ENCODE data around the gene IL19. TPM values are rescaled to one million over a fixed set of nuclear protein-coding genes. Genes with fewer than 3 reads are reported as not detected.

The IL19 gene
- polyA plus RNA-seq, 1 of the 3 experiments (the other 2 are of a cell fraction): not detected

- 100% methylated on average over 1 of the region's 9 CpGs for WGBS (ENCODE audit: low lambda C conversion rate)
- no peaks in the 10 kb centered on the region for H3K27me3 ChIP-seq (ENCODE audit: insufficient read depth)
- no peak overlapping the region for H3K9ac ChIP-seq
- no peak overlapping the region for H3K27ac ChIP-seq (ENCODE audit: low read depth in 2 of 2, low read length in 1 of 2)
- no peaks in the 10 kb centered on the region for H3K9me3 ChIP-seq
- H3K36me3 ChIP-seq (replicated peaks in 1 of 2; ENCODE audit: control insufficient read depth in 1 of 2, insufficient read depth in 2 of 2, low read length in 1 of 2): peaks cover 7 to 36% of the 10 kb centered on the region in 2 experiments
- no peak overlapping the region for H3K4me3 ChIP-seq (ENCODE audit: low read depth in 2 of 2, low read length in 1 of 2)
- H3K79me2 ChIP-seq (ENCODE audit: insufficient read depth): peaks cover 40% of the 10 kb centered on the region
- H3K9me2 ChIP-seq: no peaks in the 10 kb centered on the region
- peaks cover 58% of the 10 kb centered on the region for H4K20me1 ChIP-seq (ENCODE audit: insufficient read depth)
- H3K4me1 ChIP-seq (ENCODE audit: control insufficient read depth in 1 of 2, insufficient read depth in 2 of 2, low read depth in 1 of 2, low read length in 1 of 2): peaks cover 0 to 10% of the 10 kb centered on the region in 2 experiments; a peak in 1 of 4 replicates
- H3K4me2 ChIP-seq: no peak overlapping the region
- ChIA-PET CTCF (interaction anchor here (4.9 to 16.7 kb wide), 3 partner anchors 32 to 187 kb away, joined by 27 to 380 read pairs (median 42); no protein-coding TSS in a partner anchor), POLR2A (no interaction called here)
- no peaks in the 10 kb centered on the region for H3F3A ChIP-seq (replicated peaks; ENCODE audit: insufficient read depth)
- no peak for TF ChIP-seq CTCF (IDR thresholded peaks at IDR 0.05)
- no peak for TF ChIP-seq IRF3 (IDR thresholded peaks at IDR 0.05; ENCODE audit: low read depth, low read length)
- no peak for TF ChIP-seq JUND (IDR thresholded peaks at IDR 0.05)
- no peak for TF ChIP-seq RAD21 (IDR thresholded peaks at IDR 0.05; ENCODE audit: low read length)
- no peak for TF ChIP-seq TCF12 (IDR thresholded peaks at IDR 0.05)
- TF ChIP-seq NFIC (IDR thresholded peaks at IDR 0.05; ENCODE audit: borderline replicate concordance): no peak
- no peak for TF ChIP-seq ELF1 (IDR thresholded peaks at IDR 0.05)
- no peak for TF ChIP-seq EP300 (IDR thresholded peaks at IDR 0.05; ENCODE audit: borderline replicate concordance in 1 of 2, low read depth in 1 of 2, low read length in 1 of 2)
- no peak for TF ChIP-seq TEAD4 (IDR thresholded peaks at IDR 0.05; ENCODE audit: borderline replicate concordance, insufficient read depth)
- TF ChIP-seq NRF1 (IDR thresholded peaks at IDR 0.05; ENCODE audit: low read depth, low read length): no peak
- no peak for TF ChIP-seq SIN3A (IDR thresholded peaks at IDR 0.05; ENCODE audit: borderline replicate concordance, low read depth, low read length)
- H2AFZ ChIP-seq (ENCODE audit: low read depth): no peak overlapping the region
- DNase-seq: no peak
Measured at GRCh38 chr1:206728697-206728987, 41.9 kb upstream of the IL19 start.

GRCh38 chr1:206729050-206729449 lies 41.5 kb upstream of the IL19 start:
- CTCF ChIA-PET: interaction anchor here (4.9 to 16.7 kb wide), 3 partner anchors 32 to 186 kb away, joined by 27 to 380 read pairs (median 42); no protein-coding TSS in a partner anchor
- peaks cover 55% of the 10 kb centered on the region for H4K20me1 ChIP-seq (ENCODE audit: insufficient read depth)
- TF ChIP-seq EZH2phosphoT487 (IDR thresholded peaks at IDR 0.05; ENCODE audit: borderline replicate concordance, low read depth): no peak
- no peak for TF ChIP-seq FOXJ3 (CRISPR knock-in tag; IDR thresholded peaks at IDR 0.05)
- no peak for TF ChIP-seq RFX5 (IDR thresholded peaks at IDR 0.05; ENCODE audit: low read length)
- no peak for TF ChIP-seq USF1 (IDR thresholded peaks at IDR 0.05; ENCODE audit: borderline replicate concordance, low read depth)
- no peak for TF ChIP-seq YY1 (IDR thresholded peaks at IDR 0.05; ENCODE audit: low read depth)
- TF ChIP-seq NFIC (IDR thresholded peaks at IDR 0.05; ENCODE audit: borderline replicate concordance): no peak
- no peak for TF ChIP-seq SIN3A (IDR thresholded peaks at IDR 0.05; ENCODE audit: borderline replicate concordance, low read depth, low read length)
- no peak for TF ChIP-seq GABPA (IDR thresholded peaks at IDR 0.05; ENCODE audit: low read depth)
- no peak for TF ChIP-seq TCF12 (IDR thresholded peaks at IDR 0.05)
- no peak for TF ChIP-seq NRF1 (IDR thresholded peaks at IDR 0.05; ENCODE audit: low read depth, low read length)
- no peak for TF ChIP-seq REST (IDR thresholded peaks at IDR 0.05; ENCODE audit: low read depth, low read length)
- no peak for TF ChIP-seq ZBTB33 (IDR thresholded peaks at IDR 0.05; ENCODE audit: borderline replicate concordance, low read depth)

More at GRCh38 chr1:206729050-206729449, 41.5 kb upstream of the IL19 start:
- peaks cover 40% of the 10 kb centered on the region for H3K79me2 ChIP-seq (ENCODE audit: insufficient read depth)
- WGBS (ENCODE audit: low lambda C conversion rate): 96% methylated on average over 6 of the region's 6 CpGs
- no peaks in the 10 kb centered on the region for H3K9me3 ChIP-seq
- DNase-seq: no peak
- H3K27ac ChIP-seq (ENCODE audit: low read depth in 2 of 2, low read length in 1 of 2): no peak overlapping the region
- no peaks in the 10 kb centered on the region for H3K27me3 ChIP-seq (ENCODE audit: insufficient read depth)
- no peaks in the 10 kb centered on the region for H3F3A ChIP-seq (replicated peaks; ENCODE audit: insufficient read depth)
- H3K9me2 ChIP-seq: no peaks in the 10 kb centered on the region
- H3K4me3 ChIP-seq (ENCODE audit: low read depth in 2 of 2, low read length in 1 of 2): no peak overlapping the region
- H3K4me2 ChIP-seq: no peak overlapping the region
- H3K9ac ChIP-seq: no peak overlapping the region
- POLR2A ChIA-PET: no interaction called here
- H3K36me3 ChIP-seq (replicated peaks in 1 of 2; ENCODE audit: control insufficient read depth in 1 of 2, insufficient read depth in 2 of 2, low read length in 1 of 2): peaks cover 7 to 39% of the 10 kb centered on the region in 2 experiments
- no peak overlapping the region for H2AFZ ChIP-seq (ENCODE audit: low read depth)
- H3K4me1 ChIP-seq (ENCODE audit: control insufficient read depth in 1 of 2, insufficient read depth in 2 of 2, low read depth in 1 of 2, low read length in 1 of 2): peaks cover 0 to 8% of the 10 kb centered on the region in 2 experiments; a peak in 1 of 4 replicates
